Cardiac septum (tissue), 1 donor: ENCODE results near the gene SIX1. TPM values are rescaled to one million over a fixed set of nuclear protein-coding genes. Genes with fewer than 3 reads are reported as not detected.

Source experiments
- DNase-seq: peaks from one replicate; pipeline ENCODE4 v3.0.0-alpha.2; 2020; ENCODE audit warnings: low spot score
- intact Hi-C: fragments of 100-400 bp; cut with DNase I; formaldehyde crosslinking; loops from one replicate; pipeline ENCODE4 v1.14.0; 2022
- total RNA-seq: library from RNA; stranded (reverse); fragmentation: NEBNext Ultra II Directional; extraction: Animal tissue kit (Norgen Biotek cat#: 25700); gene quantifications from one replicate; pipeline ENCODE4 v1.2.1, GENCODE V29; 2021
- donor health status: DM: no; HTN: no; CAD: no.

Gene SIX1
- total RNA-seq, 1 donor from 2014 or later: 0.89 TPM

DNA sequence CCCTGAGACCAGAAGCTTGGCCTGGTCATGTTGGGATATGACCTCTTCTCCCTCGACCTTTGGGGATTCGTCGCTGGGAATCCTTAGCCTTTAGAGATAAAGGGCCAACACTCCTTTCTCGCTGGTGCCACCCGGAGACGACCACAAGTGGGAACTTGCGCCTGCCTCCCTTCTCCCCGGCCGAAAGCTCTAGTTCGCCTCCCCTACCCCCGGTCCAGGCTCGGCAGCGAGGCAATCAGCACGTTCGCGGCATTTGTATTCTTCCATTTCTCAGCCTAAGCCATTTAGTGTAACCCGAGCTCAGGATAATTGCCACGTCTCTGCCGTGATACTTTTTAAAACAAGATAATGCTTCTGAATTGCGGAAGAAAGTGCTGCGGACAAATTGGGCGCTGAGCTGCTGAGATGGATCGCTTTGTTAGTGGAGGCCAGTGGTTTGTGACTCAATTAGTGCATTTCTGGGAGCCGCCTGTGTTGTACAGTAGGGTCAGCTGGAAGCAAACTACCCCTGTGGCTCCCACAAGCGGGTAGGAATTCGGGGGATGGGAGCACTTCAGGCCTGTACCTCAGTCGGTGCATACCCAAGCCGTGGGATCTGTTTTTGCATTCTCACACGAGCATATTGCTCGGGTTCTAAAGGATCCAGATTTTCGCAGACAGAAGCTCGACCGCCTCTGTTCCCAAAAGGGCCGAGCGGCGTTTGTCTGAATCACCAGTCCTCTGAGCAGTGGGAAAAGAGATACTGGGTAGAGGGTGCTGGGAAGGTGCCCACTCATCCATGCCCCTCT lies 6.8 kb upstream of the SIX1 start:
- intact Hi-C loops: no loop called here
- no peak for DNase-seq

DNA sequence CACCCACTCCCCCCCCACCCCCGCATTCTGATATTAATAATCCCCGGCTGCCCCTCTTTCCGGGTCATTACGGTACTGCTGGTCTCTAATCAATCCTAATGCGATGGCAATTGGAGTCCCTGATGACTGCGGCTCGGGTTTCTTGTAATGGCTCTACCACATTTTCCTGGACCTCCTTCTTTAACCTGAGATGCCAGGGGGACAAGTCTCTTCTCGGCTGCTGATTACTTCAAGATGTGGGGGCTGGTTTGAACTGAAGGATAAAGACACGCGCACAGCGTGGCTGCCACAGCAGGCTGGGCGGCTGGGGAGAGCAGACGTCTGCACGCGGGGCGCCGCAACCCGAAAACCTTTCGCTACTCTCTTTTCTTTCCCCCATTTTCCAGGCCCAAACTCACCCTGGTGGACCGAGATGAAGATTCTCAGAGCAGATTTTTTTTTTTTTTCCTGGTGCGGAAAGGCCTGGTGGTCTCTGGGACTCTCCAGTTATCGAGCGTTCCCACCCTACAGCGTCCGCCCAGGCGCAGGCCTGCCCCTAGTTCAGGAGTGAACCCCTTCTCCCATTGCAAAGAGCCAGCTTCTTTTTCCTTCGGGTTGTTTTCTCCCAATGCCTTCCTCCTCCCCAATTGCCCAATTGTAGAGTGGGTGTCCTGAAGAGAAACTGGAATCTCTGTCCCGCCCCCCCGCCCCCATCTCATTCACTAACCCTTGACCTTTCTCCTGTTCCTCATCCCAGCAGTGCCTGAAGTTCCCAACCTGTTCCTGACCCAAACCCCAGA lies 6.0 kb upstream of the SIX1 start:
- intact Hi-C loops: no loop called here
- no peak for DNase-seq

DNA sequence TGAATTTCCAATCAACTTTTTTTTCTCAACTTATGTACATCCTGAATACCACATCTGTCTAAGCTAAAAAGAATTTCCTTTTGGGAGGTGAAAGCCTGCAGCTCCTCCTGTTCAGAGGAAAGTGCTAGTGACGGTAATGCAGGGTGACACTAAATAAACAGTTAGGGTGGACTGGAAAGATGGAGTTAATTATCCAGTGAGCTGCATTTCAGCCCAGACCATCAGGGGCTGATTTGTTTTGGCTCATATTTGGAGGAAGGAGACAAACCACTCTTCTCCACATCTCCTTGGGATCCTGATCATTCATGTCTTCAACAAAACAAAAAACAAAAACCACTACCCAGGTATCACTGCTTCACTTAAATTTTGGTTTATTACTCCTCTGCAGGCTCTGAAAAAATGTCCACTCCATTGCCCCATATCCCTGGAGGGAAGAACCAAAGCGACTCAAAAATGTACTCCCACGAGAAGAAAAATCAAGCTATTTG lies 5.1 kb upstream of the SIX1 start:
- intact Hi-C loops: no loop called here
- no peak for DNase-seq

DNA sequence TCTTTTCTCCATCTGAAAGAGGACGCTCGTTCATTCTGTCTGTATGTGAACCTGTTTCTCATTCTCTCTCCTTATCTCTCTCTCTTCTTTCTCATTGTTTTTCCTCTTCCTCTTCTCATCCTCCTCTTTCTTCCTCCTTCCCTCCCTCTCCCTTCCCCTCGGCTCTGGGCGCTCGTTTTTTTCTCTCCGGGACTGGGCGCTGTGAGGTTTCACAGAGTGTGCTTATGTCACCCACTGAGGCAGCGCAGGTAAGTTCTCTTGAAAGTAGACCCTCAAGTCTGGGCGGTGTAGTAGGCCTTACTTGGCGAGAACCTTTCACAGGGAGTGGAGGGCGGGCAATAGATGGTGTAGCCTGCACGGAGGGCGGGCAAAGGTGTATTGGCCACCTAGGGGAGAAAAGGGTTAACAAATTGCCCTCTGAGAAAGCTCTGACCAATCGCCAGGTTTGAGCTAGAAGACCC lies 4.5 kb upstream of the SIX1 start:
- no peak for DNase-seq
- intact Hi-C loops: no loop called here

DNA sequence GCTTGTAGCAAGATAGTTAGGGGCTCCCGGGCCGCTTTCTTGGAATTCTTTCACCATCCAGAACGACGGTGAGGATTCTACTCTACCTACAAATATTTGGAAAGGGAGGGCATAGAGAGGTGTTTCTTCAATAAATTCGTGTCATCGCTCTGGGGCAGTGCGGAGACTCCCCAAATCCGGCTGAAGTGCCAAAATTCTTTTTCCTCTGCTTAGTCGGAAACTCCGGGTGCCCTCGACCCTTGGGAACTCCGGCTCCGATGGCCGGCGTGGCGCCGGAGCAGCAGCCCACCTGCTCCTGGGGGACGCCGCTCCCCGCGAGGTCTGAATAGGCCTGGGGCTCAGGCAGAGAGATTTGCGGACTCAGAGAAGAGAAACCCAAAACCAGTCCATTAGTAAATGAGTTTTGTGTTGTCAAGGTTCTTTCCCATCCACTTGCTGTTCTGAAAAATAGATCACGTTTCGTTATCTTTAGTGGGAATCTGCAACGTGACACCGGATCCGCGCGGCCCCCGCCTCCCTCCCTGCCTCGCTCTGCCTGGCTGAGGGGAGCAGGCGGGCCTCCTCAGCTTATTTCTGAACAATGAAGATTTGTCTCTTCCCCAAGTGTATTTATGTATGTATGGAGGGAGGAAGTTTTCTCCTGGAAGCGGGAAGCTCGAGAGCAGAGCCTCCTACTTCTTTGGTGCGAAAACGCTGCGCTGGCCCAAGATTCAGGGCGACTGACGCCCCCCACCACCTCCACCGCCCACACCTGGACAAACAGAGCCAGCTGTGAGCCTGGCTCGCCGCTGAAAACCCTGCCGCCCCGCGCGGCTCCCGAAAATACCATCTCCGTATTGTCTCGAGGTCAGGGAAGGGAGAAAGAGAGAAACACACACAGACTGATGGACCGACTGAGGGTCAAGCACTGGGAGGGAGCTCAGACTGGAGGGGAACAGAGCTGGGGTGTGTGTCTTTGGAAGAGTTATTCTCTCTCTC lies 3.7 kb upstream of the SIX1 start:
- intact Hi-C loops: no loop called here
- DNase-seq: no peak

DNA sequence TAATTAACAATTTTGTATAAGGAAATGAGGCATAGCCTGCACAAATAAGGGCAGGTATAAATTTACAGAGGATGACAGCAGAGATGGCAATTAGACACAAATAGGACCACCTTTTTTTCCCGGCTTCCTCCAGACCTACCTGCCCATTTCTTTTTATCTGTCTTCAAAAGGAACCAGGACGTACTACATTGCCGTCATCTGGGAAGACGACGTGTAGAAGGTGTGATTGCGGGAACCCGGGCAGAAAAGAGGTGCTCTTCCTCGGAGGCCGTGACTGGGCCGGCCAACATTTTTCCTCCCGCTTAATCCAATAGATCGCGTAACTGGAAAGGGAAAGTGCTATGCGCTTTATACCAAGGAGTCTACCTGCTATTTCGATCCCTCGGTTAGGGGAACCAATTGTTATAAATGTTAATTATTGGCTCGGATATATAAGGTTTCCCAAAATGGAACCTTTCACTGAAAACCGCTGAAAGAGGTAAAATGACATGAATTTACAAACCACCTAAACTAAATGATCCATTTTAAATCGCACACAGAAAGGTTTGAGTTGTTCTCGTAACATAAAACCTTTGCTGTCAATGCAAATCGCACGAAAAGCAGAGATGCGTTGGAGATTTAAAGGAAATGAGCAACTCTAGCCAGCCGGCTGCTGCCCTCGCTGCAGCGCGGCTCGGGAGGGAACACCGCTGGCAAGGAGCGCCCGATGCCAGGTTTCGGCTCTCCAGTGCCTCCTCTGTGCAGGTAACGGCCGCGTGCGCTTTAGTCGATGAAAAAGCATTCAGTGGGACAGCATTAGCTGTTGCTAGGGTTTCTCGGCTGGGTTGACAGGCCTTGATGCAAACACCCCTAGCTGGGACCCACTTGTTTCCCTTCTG lies 2.8 kb upstream of the SIX1 start:
- intact Hi-C loops: no loop called here
- DNase-seq: no peak

DNA sequence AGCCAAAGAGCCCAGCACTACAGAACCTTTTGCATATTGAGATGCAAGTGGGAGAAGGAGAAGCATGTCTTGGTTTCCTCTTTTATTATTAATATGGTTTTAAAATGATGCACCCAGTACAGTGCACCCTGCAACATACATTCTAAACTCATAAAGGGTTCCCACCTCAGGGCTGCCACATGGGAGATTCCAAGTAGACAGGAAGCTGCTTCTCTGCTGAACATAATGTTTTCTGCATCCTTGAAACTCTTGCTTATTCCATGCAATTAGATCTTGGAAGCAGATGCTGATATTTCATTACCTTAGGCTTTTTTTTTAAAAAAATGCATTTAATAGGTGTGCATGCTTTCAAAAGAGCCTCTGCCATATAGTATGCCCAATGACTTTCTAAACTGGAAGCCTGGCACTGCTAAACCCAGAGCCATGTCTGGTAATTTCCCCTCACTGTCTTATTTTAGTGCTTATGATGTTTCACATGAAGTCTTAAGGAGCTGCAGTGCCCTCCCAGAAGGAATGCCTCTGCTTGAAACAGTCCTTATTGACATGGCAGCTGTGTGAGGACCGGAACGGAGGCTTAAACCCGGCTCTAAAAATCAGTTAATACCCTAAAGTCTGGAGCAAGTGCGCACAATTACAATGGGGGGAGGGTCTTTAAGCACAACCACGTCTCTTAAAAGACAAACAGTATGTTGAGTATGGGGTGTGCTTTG lies 2.0 kb upstream of the SIX1 start:
- intact Hi-C loops: no loop called here
- no peak for DNase-seq

DNA sequence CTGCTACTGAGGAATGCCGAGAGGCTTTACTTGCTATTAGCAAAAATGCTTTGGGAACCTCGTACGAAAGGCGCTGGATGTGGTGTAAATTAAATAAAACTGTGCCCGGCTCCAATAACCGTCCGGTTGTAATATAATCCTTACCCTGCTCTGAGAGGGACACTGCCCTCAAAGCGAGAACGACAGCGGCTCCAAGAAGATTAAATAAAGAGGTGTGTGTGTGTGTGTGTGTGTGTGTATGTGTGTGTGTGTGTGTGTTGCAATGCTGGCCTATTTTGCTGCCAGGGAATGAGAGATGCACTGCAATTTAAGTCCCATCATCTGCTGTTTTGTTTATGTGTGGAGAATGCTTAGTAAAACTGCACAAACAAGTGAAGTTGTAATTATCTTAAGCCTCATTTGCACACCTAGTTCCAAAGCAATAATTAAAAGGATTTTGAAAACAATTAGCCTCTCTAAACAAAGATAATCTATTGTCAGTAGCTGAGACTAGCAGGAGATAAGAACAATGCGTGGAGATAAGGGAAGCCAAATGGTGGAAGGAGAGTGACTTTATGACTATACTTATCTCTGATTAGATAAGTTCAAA lies 1.2 kb upstream of the SIX1 start:
- intact Hi-C loops: no loop called here
- DNase-seq: no peak

DNA sequence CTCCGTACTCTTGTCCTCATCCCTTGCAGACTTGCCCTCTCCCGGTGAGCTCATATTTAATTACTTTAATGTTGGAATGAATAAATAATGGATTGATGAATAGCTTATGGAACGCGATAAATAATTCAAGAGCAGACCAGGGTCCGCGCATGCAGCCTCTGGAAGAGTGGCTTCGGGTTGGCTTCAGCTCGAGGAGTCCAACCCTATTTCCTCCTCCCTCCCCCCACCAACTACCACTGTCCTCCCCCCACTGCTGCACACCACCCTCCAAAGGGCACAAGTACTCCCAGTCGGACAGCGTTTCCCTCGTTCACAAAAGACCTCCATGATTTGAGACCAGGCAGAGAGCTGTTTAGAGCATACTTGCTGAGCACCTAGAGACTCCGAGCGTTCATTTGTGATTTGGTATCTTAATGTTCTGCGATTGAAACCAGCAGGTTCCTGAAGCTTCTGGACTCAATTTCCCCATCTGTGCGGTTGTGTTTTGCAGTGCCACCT lies 647 bp upstream of the SIX1 start:
- DNase-seq: no peak
- intact Hi-C loops: no loop called here

DNA sequence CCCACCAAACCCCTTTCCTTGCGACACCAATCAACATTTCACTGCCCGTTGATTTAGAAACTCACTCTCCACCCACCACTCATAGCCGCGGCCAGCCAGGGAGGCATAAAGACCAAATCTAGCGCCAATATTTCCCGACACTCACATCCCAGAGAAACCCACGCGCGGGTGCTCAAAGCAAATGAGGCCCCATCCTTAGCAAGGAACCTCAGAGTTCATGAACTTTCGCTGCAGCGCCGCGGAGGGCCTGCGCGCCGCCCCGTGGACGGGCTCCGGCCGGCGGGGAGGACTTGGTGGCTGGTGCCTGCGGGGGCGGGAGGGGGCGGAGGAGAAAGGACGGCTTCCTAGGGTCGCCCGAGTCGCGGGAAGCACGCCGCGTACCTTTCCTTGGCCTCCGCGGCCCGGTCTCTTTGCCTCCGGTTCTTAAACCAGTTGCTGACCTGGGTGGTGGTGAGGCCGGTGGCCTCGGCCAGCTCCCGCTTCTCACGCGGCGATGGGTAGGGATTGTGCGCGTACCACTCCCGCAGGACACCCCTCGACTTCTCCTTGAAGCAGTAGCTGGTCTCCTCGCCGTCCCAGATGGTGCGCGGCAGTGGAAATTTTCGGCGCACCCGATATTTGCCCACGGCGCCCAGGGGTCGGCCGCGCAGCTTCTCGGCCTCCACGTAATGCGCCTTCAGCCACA lies 886 bp downstream of the SIX1 start:
- intact Hi-C loops: no loop called here
- no peak for DNase-seq

DNA sequence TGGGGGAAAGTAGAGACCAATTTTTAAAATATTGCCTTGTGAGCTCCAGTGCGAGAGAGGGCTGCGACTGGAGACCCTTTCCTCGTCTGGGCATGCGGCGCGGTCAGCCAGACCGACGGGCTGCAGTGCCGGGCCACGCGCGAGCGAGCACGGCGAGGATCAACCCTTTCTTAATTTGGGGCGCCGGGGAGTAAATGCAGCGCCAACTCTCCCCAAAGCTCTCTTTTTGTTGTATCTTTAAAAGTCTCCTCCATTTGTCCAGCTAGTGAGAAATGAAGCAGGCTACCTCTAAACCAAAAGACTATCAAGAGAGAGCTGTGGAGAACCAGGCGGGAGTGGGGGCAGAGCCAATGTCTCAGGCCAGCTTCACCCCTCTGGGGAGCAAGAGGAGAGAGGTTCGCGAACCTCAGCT lies 1.4 kb downstream of the SIX1 start:
- no peak for DNase-seq
- intact Hi-C loops: no loop called here

DNA sequence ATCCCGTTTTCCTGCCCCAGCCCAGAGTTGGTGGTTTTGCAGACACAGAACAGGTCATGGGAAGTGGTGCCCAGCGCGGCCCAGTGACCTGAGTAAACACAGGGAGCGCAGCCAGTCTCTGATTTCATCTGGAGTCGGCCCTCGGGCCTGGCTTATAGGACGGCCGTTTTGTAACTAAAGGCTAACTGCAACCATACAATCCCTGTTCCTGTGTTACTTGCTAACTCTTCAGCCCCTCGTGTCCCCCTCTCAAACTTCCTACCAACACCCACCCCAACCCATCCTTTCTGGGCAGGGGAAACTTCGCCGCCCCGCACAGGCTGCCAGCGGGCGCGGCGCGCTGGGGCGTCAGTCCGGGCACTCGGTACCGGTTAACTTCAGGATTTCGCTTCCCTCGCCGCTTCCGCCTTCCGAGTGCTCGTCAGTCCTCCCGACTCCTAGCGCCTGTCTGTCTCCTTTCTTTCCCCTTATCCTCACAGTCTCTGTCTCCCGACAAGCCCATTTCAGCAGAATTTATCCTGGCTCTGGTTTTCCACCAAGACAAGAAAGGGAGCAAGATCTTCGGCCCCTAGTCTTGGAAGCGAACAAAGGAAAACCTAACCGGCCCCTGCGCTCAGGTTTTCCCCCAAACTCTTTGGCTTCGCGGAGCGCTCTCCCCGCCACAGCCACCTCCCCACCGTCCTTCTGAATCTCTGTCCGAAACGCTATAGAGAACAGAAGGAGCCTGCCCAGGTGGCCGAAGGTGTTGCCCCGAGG lies 2.0 kb downstream of the SIX1 start:
- intact Hi-C loops: no loop called here
- no peak for DNase-seq

DNA sequence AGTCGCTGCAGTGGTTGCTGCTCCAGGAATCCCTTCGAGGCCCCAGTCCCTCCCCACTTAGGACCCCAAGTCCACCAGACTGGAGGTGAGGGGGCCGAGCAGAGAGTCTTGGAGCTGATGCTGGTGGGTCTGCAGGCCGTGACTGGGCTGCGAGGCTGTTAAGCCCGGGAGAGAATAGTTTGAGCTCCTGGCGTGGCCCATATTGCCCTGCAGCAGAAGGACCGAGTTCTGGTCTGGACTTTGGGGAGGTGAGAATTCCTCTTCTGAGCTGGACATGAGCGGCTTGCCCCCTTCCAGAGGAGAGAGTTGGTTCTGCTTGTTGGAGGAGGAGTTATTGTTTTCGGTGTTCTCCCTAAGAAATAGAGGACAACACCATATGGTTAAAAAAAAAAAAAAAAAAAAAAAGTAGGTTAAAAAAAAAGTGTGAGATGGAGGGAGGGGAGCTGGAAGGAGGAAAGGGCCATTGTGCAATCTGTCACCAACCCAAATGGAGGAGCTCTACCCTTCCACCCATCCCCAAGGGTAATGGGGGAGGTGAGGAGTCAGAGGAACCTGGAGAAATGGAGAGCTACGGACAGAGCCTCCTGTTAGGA lies 3.0 kb downstream of the SIX1 start:
- no peak for DNase-seq
- intact Hi-C loops: no loop called here

DNA sequence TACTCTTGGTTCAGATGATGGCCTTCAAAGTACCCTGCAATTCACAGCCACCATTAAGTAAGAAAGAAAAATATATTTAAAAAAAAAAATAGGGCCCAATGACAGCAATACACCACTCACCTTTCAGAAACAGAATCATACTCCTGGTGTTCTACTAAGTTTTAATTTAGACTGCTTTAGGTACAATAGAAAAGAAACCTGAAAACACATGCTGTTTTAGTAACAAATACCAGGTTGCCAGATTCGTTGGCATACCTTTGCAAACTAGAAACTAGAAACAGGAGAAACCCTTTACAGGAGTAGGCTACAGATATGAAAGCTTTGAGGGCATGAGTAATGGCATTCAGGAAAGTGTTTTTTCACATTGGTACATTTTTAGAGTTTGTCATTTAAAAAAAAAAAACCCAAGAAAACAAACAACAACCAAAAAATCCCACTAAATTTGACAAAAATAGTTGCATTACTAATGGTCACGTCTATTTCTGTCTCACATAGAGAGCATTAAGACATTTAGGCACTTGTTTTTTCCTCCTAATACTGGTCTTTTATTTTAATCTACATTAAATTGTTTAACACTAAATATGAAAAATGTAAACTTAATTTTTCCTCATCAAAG lies 4.0 kb downstream of the SIX1 start:
- DNase-seq: no peak
- intact Hi-C loops: no loop called here

DNA sequence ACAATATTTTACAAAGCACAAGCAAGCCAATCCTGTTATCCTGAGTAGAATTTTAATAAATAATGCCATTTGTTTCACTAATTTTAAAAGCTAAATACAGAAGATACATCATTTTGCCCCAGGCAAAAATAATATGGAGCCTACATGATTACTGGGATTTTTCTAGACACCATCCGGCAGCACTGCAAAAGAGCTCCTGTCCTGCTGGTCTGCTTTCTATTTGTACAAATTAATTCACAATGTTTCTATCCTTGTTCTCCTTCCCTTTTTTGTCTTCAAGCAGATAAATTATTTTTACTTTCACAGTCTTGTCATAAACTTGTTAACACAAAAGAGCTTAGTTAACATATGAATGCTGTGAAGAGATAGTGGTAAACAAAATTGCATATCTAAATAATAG lies 4.6 kb downstream of the SIX1 start:
- DNase-seq: no peak
- intact Hi-C loops: no loop called here
